Mucosa of stomach (tissue), 1 donor: ENCODE measurements around the gene RPS14.
"Not testable (repeated sequence)": the region's sequence is repeated elsewhere in the genome, so short reads cannot be mapped to it uniquely, and the experiment has no call there.

ENCODE experiments used
- H3K27me3 ChIP-seq: one replicate; pipeline ENCODE4 v1.7.0; 2013; ENCODE audit warnings: mild to moderate bottlenecking, low read length; ENCODE audit not compliant: control insufficient read depth, insufficient read depth
- H3K36me3 ChIP-seq: one replicate; pipeline ENCODE4 v1.7.0; 2013; ENCODE audit warnings: low read length; ENCODE audit not compliant: control insufficient read depth, insufficient read depth
- H3K4me1 ChIP-seq: one replicate; pipeline ENCODE4 v1.7.0; 2013; ENCODE audit warnings: mild to moderate bottlenecking, low read length; ENCODE audit not compliant: control insufficient read depth, insufficient read depth
- H3K4me3 ChIP-seq: one replicate; pipeline ENCODE4 v1.7.0; 2013; ENCODE audit warnings: low read length
- H3K9ac ChIP-seq: one replicate; pipeline ENCODE4 v1.7.0; 2013; ENCODE audit warnings: mild to moderate bottlenecking, low read length, moderate library complexity
- H3K9me3 ChIP-seq: one replicate; pipeline ENCODE4 v1.7.0; 2013; ENCODE audit warnings: mild to moderate bottlenecking, low read length, moderate library complexity; ENCODE audit not compliant: control insufficient read depth
- donor health status: Pancreatic carcinoma.

RPS14 gene

GRCh38 chr5:150469718-150470469 is 20.4 kb upstream of the RPS14 start:
- Histone ChIP-seq H3K9ac (no peak overlapping the region), H3K36me3 (no peaks in the 10 kb centered on the region), H3K9me3 (no peaks in the 10 kb centered on the region), H3K4me3 (no peak overlapping the region), H3K4me1 (no peaks in the 10 kb centered on the region), H3K27me3 (no peaks in the 10 kb centered on the region)

- H3K36me3 ChIP-seq: no peaks in the 10 kb centered on the region
- no peak overlapping the region for H3K4me3 ChIP-seq
- no peaks in the 10 kb centered on the region for H3K27me3 ChIP-seq
- no peaks in the 10 kb centered on the region for H3K9me3 ChIP-seq
- H3K9ac ChIP-seq: no peak overlapping the region
- peaks cover 4% of the 10 kb centered on the region for H3K4me1 ChIP-seq
Observed at GRCh38 chr5:150468206-150468605, 18.7 kb upstream of the RPS14 start.

GRCh38 chr5:150465927-150466326 is 16.4 kb upstream of the RPS14 start:
- H3K4me3 ChIP-seq: no peak overlapping the region
- H3K27me3 ChIP-seq: no peaks in the 10 kb centered on the region
- no peaks in the 10 kb centered on the region for H3K9me3 ChIP-seq
- H3K9ac ChIP-seq: no peak overlapping the region
- no peaks in the 10 kb centered on the region for H3K36me3 ChIP-seq
- peaks cover 4% of the 10 kb centered on the region for H3K4me1 ChIP-seq

- Histone ChIP-seq H3K36me3 (no peaks in the 10 kb centered on the region), H3K4me3 (no peak overlapping the region), H3K4me1 (peaks cover 6% of the 10 kb centered on the region), H3K9me3 (no peaks in the 10 kb centered on the region), H3K9ac (no peak overlapping the region), H3K27me3 (no peaks in the 10 kb centered on the region)
Observed at GRCh38 chr5:150464554-150465012, 15.0 kb upstream of the RPS14 start.

GRCh38 chr5:150461231-150461630 is 11.7 kb upstream of the RPS14 start:
- H3K27me3 ChIP-seq: no peaks in the 10 kb centered on the region
- no peaks in the 10 kb centered on the region for H3K36me3 ChIP-seq
- no peak overlapping the region for H3K9ac ChIP-seq
- H3K4me3 ChIP-seq: no peak overlapping the region
- no peaks in the 10 kb centered on the region for H3K9me3 ChIP-seq
- H3K4me1 ChIP-seq: peaks cover 11% of the 10 kb centered on the region

- no peaks in the 10 kb centered on the region for H3K9me3 ChIP-seq
- H3K36me3 ChIP-seq: no peaks in the 10 kb centered on the region
- H3K4me1 ChIP-seq: peaks cover 11% of the 10 kb centered on the region
- H3K9ac ChIP-seq: no peak overlapping the region
- no peak overlapping the region for H3K4me3 ChIP-seq
- H3K27me3 ChIP-seq: no peaks in the 10 kb centered on the region
Observed at GRCh38 chr5:150460781-150461180, 11.2 kb upstream of the RPS14 start.

- H3K4me3 ChIP-seq: no peak overlapping the region
- H3K9me3 ChIP-seq: no peaks in the 10 kb centered on the region
- H3K9ac ChIP-seq: no peak overlapping the region
Observed at GRCh38 chr5:150458802-150459557, 9.4 kb upstream of the RPS14 start.

GRCh38 chr5:150457562-150458240 is 8.2 kb upstream of the RPS14 start:
- no peaks in the 10 kb centered on the region for H3K36me3 ChIP-seq
- no peak overlapping the region for H3K9ac ChIP-seq
- no peak overlapping the region for H3K4me3 ChIP-seq
- H3K4me1 ChIP-seq: peaks cover 7% of the 10 kb centered on the region
- H3K9me3 ChIP-seq: no peaks in the 10 kb centered on the region
- H3K27me3 ChIP-seq: no peaks in the 10 kb centered on the region

More at GRCh38 chr5:150458802-150459557, 9.4 kb upstream of the RPS14 start:
- H3K27me3 ChIP-seq: no peaks in the 10 kb centered on the region
- H3K4me1 ChIP-seq: peaks cover 7% of the 10 kb centered on the region
- H3K36me3 ChIP-seq: no peaks in the 10 kb centered on the region

- no peaks in the 10 kb centered on the region for H3K9me3 ChIP-seq
- no peak overlapping the region for H3K9ac ChIP-seq
- H3K36me3 ChIP-seq: no peaks in the 10 kb centered on the region
- H3K4me3 ChIP-seq: no peak overlapping the region
- no peaks in the 10 kb centered on the region for H3K27me3 ChIP-seq
- peaks cover 7% of the 10 kb centered on the region for H3K4me1 ChIP-seq
Observed at GRCh38 chr5:150457121-150457520, 7.6 kb upstream of the RPS14 start.

- Histone ChIP-seq H3K9me3 (no peaks in the 10 kb centered on the region), H3K27me3 (no peaks in the 10 kb centered on the region), H3K4me3 (no peak overlapping the region), H3K4me1 (peaks cover 6% of the 10 kb centered on the region), H3K36me3 (no peaks in the 10 kb centered on the region), H3K9ac (no peak overlapping the region)
Observed at GRCh38 chr5:150454492-150455229, 5.1 kb upstream of the RPS14 start.

- not testable (repeated sequence) for H3K4me1 ChIP-seq, H3K27me3 ChIP-seq, H3K9ac ChIP-seq, H3K9me3 ChIP-seq, H3K36me3 ChIP-seq, H3K4me3 ChIP-seq
Observed at GRCh38 chr5:150454027-150454426, 4.5 kb upstream of the RPS14 start.
